IPS-NIHi7 (cell line): Measurements from ENCODE around the gene ANKMY1.
A peak's percentile ranks its signal among the peaks of the same experiment; 100 is the strongest.

ENCODE experiments used
- DNase-seq: peaks from one replicate; pipeline ENCODE4 v3.0.0; 2012; ENCODE audit warnings: mixed read lengths; ENCODE audit errors: extremely low spot score

Gene ANKMY1

DNA sequence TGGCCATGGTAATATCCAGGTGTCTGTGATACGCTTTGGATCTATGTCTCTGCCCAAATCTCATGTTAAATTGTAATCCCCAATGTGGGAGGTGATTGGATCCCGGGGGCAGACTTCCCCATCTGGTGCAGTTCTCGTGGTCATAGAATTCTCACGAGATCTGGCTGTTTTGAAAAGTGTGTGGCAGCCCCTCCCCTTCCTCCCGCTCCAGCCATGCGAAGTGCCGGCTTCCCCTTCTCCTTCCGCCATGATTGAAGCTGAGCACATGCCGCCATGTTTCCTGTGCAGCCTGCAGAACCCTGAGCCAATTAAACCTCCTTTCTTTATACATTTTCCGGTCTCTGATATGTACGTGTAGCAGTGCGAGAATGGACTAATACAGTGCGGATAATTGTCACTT is 79.9 kb downstream of the ANKMY1 start:
- peak; percentile 3 for DNase-seq

DNA sequence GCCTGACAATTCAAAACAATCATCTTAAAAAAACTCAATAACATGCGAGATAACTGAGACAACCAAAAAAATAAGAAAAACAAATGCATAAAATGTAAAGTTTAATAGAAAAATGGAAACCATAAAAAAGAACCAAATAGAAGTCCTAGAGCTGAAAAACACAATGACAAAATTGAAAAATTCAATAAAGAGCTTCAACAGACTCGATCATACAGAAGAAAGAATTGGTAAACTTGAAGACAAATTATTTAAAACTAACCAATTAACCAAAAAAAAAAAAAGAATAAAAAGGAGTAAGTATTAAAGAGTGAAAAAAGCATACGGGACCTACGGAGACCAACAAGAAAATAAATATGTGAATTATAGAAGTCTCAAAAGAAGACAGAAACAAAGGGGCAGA is 84.6 kb downstream of the ANKMY1 start:
- DNase-seq, result no peak

DNA sequence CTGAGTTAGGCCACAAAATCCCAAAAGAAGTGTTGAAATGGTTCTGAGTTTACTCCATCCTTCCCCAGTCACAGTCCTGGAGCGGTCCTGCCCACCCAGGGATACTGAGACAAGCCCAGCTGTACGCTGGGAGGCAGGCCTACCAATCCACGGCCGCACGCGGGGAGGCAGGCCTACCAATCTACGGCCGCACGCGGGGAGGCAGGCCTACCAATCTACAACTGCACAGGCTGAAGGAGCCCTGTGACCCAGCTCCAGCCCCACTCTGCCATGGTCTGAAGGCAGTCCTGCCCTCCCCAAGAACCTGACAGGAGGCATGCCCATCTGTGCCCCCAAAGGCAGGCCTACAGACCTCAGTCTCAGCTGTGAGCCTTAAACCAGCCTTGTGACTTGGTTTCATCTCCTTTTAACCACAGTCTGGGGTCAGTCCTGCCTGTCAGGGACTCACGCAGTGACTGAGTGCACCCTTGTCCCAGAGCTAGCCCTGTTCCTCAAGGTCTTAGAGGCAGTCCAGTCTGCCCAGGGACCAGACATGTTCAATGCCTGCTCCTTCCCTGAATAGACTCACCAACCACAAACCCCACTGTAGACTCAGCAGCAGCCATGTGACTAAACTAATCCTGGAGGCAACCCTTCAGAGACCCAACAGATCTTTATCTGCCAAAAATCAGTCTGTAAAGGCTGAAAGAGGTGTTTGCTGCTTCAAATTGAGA is 85.6 kb downstream of the ANKMY1 start:
- DNase-seq, result peak; percentile 5

DNA sequence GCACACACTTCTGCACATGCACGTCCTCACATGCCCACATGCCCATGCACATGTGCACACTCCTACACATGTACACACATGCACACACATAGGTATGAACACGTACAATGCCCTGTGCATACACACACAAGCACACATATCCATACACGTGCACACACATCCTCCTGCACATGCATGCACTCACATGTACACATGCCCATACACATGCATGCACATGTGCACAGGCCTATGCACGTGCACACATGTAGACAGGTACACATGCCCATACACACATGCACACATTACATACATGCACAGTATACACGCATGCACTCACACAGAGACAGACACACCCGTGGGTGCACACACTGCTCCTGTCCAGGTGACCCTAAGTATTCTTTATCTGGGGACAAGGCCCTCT is 88.0 kb downstream of the ANKMY1 start:
- DNase-seq, result no peak

DNA sequence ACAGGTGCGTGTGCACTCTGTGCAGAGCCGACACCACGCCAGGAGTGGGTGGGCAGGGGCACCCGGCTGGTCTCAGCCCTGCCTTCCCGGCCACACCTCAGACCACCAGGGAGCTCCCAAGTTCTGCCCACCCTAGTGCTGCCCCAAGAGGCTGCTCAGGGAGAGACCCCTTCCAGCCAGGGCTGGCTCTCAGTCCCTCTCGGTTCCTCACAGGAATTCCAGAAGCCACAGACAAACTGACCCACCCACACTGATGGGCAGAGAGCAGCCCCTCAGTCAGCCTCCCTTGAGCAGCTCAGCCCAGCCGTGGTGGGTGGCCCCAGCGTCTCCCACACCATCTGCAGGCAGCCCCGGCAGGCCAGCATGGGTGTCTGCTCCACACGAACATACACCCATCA is 88.5 kb downstream of the ANKMY1 start:
- DNase-seq, result peak; percentile 32

DNA sequence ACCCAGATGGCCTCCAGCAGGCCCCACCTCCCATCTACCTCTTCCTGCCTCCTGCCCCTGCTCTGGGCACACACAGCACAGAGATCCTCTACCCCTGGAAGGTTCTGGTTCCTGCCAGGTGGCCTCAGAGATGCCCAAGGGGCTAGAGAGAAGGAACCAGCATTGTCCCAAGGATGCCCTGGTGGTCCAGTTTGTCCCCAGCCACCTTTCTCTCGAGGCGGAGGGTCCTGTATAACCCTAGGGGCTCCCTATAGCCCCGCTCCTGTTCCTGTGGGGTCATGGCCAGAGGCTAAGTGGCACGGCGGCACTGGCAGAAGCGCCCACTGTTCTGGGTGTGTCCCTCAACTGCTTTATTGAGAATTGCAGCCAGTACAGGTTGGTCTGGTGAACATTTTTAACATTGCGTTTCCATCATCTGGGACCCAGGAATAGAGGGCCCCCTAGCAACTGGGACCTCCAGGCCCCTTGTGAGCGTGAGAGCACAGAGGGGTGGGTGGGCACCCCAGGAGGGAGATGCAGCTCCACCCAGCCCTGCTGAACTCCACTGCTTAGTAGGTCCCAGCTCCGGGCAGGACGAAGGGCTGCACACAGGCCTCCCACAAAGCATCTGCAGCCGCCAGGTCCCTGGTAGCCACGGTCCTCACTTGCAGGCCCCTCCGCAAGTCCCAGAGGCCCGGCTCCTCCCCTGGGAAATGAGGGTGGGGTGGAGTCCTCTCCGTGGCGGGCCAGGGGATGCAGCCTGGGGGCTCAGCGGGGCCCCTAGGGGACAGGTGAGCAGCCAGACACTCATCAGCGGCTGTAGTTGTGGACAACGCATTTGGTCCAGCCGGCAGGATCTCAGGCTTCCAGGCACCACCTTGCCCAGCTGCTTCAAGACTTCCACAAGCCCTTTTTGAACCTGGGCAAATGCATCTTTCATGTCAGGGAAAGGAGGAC is 89.2 kb downstream of the ANKMY1 start:
- DNase-seq, result peak; percentile 9

DNA sequence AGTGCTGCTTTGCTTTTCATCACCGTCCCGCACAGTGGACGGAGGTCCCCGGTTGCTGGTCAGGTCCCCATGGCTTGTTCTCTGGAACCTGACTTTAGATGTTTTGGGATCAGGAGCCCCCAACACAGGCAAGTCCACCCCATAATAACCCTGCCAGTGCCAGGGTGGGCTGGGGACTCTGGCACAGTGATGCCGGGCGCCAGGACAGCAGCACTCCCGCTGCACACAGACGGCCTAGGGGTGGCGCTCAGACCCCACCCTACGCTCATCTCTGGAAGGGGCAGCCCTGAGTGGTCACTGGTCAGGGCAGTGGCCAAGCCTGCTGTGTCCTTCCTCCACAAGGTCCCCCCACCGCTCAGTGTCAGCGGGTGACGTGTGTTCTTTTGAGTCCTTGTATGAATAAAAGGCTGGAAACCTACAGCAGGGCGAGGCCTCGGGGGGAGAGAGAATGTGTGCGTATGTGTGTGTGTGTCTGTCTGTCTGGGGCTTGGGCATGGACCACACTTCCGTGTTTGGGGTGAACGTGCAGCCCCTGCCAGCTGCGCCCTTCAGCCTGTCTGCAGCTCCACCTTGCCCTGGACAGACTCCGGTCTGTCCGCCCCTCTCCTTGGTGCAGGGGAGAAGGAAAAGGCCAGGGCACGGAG is 90.0 kb downstream of the ANKMY1 start:
- DNase-seq, result peak; percentile 20

DNA sequence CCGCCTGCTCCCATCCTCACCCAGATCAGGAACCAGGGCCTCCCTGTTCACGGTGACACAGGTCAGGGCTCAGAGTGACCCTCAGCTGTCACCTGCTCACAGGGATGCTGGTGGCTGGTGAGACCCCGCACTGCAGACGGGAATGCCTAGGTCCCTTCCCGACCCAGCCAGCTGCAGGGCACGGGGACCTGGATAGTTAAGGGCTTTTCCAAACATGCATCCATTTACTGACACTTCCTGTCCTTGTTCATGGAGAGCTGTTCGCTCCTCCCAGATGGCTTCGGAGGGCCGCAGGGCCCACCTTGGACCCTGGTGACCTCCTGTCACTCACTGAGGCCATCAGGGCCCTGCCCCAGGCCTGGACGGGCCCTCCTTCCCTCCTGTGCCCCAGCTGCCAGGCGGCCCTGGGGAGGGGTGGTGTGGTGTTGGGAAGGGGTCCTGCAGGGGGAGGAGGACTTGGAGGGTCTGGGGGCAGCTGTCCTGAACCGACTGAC is 90.6 kb downstream of the ANKMY1 start:
- DNase-seq, result peak; percentile 2

DNA sequence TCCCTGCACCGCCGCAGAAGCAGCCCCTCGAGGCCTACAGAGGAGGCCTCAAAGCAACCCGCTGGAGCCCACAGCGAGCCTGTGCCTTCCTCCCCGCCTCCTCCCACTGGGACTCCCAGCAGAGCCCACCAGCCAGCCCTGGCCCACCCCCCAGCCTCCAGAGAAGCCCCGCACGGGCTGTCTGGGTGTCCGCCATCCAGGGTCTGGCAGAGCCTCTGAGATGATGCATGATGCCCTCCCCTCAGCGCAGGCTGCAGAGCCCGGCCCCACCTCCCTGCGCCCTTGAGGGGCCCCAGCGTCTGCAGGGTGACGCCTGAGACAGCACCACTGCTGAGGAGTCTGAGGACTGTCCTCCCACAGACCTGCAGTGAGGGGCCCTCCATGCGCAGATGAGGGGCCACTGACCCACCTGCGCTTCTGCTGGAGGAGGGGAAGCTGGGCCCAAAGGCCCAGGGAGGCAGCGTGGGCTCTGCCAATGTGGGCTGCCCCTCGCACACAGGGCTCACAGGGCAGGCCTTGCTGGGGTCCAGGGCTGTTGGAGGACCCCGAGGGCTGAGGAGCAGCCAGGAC is 91.1 kb downstream of the ANKMY1 start:
- no peak for DNase-seq

DNA sequence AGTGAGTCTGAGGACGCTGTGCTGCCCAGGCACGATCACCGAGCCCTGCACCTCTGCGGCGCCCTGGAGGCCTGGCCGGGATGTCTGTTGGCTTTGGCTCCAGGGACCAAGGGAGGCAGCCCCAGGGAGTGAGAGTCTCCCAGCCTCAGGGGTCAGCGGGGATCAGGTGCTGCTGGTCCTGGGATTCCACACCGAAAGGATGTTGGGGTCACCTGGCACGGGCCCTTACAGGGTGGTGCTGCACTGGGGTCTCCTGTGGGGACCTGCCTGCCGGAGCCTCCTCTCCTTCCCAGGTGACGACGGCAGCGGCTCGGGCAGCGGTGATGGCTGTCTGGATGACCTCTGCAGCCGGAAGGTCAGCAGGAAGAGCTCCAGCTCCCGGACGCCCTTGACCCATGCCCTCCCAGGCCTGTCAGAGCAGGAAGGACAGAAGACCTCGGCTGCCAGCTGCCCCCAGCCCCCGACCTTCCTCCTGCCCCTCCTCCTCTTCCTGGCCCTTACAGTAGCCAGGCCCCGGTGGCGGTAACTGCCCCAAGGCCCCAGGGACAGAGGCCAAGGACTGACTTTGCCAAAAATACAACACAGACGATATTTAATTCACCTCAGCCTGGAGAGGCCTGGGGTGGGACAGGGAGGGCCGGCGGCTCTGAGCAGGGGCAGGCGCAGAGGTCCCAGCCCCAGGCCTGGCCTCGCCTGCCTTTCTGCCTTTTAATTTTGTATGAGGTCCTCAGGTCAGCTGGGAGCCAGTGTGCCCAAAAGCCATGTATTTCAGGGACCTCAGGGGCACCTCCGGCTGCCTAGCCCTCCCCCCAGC is 91.8 kb downstream of the ANKMY1 start:
- DNase-seq, result no peak

DNA sequence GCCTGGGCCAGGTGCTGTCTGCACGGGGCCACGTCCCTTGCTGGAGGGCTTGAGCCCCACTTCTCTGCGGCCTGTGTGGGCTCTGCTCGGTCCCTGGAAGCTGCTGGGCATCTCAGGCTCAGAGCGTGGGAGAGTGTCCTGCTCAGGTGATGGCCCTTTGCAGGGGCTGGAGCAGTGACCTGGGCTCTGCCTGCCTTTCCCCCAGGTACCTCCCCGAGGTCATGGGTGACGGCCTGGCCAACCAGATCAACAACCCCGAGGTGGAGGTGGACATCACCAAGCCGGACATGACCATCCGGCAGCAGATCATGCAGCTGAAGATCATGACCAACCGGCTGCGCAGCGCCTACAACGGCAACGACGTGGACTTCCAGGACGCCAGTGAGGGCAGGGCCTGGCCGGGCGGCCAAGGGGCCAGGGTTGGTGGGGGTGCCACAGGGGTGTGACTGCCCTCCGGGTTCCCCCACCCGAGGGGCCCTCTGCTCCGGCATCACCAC is 92.5 kb downstream of the ANKMY1 start:
- DNase-seq, result no peak

DNA sequence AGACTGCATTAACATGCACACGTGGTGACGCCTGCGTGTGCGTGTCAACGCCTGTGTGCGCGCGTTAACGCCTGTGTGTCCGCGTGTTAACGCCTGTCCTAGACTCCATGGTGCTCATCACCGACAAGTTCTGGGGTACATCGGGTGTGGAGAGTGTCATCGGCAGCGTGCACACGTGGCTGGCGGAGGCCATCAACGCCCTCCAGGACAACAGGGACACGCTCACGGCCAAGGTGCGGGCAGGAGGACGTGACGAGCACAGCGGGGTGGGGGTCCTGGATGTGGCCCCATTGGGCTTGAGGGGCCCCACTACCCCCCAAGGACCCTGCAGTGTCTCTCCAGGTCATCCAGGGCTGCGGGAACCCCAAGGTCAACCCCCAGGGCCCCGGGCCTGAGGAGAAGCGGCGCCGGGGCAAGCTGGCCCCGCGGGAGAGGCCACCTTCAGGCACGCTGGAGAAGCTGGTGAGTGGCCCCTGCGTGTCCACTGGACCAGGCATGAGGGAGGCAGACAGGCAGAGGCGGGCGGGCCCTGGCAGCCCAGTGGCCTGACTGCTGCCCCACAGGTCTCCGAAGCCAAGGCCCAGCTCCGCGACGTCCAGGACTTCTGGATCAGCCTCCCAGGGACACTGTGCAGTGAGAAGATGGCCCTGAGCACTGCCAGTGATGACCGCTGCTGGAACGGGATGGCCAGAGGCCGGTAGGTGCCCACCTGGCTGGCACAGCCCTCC is 93.1 kb downstream of the ANKMY1 start:
- no peak for DNase-seq

DNA sequence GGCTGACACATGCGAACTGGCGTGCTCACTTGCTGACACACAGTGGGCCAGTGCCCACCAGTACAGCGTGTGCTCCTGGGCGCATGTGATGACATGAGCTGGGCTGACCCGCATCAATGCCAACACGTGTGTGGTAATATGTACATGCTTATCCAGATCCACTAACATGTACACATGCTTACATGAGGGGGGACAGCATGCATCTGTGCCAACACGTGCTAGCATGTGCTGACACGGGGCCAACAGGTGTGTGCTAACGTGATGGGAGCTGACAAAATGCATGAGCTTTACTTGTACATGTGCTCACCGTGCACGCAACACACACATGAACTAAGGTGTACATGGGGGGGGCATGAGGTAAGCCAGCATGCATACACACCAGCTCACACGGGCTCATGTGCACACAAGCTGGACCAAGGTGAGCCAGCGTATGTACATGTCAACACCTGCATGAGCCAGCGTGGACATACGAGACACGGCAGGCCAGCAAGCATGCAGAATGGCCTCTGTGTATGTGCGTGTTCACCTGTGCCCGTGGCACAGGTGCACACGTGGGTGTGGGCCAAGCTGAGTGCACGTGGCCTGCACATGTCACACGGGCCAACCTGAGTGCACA is 93.8 kb downstream of the ANKMY1 start:
- DNase-seq, result no peak

DNA sequence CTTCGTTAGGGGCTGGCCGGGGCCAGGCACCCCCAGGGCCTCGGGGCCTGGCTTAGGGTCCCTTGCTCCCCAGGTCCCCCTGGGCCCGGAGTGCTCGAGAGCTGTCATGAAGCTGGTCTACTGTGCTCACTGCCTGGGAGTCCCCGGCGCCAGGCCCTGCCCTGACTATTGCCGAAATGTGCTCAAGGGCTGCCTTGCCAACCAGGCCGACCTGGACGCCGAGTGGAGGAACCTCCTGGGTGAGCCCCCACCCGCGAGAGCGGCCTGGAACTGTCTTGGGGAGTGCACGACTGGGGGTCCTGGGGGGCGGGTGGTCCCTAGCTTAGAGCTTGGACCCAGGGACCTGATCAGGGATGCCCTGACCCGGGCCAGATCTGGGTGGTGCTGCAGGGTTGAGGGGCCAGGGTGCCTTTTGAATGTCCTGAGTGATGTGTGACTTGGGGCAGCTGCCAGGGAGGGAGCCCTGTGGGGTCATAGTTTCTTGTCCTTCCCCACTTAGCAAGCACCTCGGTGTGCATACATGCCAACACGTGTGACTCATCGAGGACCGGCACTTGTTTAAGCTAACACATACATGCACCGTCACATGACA is 94.4 kb downstream of the ANKMY1 start:
- DNase-seq, result no peak

DNA sequence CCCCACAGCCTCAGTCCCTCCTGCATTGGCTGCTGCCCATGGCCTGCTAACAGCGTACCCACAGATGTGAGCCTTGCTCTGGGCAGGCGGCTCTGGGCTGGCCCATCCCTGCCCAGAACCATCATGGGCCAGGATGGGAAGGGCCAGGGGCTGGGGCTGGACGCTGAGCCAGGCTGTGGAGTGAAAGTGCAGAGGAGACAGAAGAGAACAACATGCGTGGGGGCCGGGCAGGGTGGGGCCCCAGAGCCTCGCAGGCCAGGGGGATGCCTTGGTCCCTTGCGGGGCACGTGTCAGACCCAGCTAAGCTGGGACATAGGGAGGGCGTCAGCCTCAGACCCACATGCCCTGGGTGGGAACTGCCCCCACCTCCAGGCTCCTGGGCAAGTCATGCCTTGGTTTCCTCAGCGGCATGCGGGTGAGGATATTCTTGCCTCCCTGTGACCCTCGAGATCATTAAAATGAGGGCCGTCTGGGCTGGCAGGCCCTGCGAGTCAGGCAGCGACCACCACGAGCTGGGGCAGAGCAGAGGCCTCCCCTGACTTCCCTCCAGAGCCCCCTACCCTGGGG is 95.0 kb downstream of the ANKMY1 start:
- DNase-seq, result no peak

DNA sequence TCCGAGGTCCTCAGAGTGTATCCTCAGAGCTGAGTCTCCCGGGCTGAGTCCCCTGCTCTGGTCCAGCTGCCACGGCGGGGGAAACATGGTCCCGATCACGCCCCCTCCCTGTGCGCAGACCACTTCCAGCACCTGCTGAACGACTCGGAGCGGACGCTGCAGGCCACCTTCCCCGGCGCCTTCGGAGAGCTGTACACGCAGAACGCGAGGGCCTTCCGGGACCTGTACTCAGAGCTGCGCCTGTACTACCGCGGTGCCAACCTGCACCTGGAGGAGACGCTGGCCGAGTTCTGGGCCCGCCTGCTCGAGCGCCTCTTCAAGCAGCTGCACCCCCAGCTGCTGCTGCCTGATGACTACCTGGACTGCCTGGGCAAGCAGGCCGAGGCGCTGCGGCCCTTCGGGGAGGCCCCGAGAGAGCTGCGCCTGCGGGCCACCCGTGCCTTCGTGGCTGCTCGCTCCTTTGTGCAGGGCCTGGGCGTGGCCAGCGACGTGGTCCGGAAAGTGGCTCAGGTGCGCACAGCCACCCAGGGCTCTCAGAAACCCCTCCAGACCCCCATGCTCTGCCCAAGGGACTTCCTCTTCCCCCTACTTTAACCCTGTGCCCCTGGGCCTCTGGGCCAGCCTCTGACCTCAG is 95.6 kb downstream of the ANKMY1 start:
- DNase-seq, result no peak

DNA sequence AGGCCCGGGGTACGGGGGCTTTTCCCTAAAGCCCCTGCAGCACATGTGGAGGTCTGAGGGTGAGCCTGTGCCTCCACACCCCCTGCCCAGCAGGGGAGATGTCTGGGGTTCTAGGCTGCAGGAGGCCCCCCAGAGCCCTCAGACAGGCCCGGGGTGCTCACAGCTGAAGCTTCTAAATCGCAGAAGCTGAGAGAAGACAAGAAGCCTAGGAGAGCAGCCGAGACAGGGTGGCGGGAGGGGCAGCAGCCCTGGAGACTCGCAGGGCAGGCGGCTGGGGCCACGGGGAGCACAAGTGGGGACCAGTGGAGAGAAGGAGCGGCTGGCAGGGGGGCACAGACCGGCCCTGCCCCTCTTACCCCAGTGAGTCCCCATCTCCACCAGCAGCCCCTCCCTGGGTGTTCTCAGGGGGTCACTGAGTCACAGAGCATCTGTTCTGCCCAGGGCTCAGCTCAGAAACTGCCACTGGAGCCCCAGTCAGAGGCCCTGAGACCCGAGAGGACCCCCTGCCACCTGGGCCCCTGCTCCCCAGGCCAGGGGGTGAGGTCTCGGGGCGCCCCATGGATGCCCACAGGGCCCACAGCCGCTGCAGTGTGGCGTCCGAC is 96.2 kb downstream of the ANKMY1 start:
- no peak for DNase-seq

DNA sequence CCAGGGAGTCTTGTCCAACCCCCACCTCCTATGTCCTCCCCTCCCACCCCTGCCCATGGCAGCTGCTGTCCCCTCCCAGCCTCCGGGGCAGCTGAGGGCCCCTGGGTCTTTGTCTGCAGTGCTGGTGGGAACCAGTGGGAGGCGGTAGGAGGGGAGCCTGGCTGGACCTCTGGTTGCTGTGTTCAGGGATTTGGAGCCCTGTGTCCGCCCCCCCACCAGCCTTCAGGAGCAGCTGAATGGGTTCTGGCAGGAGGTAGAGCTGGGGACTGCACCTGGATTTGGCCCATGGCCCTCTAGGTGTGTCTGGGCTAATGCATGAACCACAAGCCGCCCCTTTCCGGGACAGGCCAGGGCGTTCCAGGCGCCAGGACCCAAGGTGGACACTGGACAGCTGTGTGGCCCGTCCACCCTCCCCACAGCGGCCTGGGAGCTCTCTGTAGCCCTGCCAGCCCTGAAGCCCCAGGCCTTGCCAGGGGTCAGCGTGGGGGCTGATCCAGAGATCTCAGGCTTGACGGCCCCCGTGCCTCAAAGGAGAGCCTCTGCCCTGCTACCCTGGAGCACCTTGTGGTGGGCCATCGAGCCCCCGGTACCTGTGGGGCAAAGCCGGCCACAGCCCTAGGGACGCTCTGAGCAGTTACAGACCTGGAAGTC is 96.9 kb downstream of the ANKMY1 start:
- DNase-seq, result no peak
